Central memory CD8-positive, alpha-beta T cell (primary cell): ENCODE results near the gene DDX39B.
"Not testable (repeated sequence)": the region's sequence is repeated elsewhere in the genome, so short reads cannot be mapped to it uniquely, and the experiment has no call there.

ENCODE experiments used
- ATAC-seq: fragments of 150-1000 bp; cut with Tn5 transposase; replicated peaks from 2 replicates; pipeline ENCODE4 v1.10.0; 2022; ENCODE audit warnings: mild to moderate bottlenecking, moderate FRiP score, moderate number of reproducible peaks; ENCODE audit not compliant: poor library complexity, severe bottlenecking; ENCODE audit errors: extremely low read depth
- DNase-seq, 2 donors: peaks; one replicate each; pipeline ENCODE4 v3.0.0; 2021; ENCODE audit warnings: low spot score in 2 of 2
- H3K27ac Mint-ChIP-seq: one replicate; pipeline ENCODE4 v1.8.0; 2022; ENCODE audit warnings: low read depth, mild to moderate bottlenecking, moderate library complexity, mixed read lengths
- H3K27me3 Mint-ChIP-seq: one replicate; pipeline ENCODE4 v1.8.0; 2022; ENCODE audit warnings: mixed read lengths
- H3K36me3 Mint-ChIP-seq: one replicate; pipeline ENCODE4 v1.8.0; 2022; ENCODE audit warnings: mild to moderate bottlenecking, moderate library complexity, mixed read lengths; ENCODE audit not compliant: insufficient read depth
- H3K4me1 Mint-ChIP-seq: one replicate; pipeline ENCODE4 v1.8.0; 2022; ENCODE audit warnings: mixed read lengths
- H3K4me3 Mint-ChIP-seq: one replicate; pipeline ENCODE4 v1.8.0; 2022; ENCODE audit warnings: mild to moderate bottlenecking, moderate library complexity, mixed read lengths
- H3K9me3 Mint-ChIP-seq: one replicate; pipeline ENCODE4 v1.8.0; 2022; ENCODE audit warnings: mixed read lengths

The DDX39B gene

GRCh38 chr6:31493875-31494694 is 47.7 kb downstream of the DDX39B start:
- H3K27me3 Mint-ChIP-seq, result no peaks in the 10 kb centered on the region
- peak overlapping the region; percentile 54 for H3K27ac Mint-ChIP-seq
- DNase-seq (peak; percentile 56 to 67), ATAC-seq (peak; percentile 42)
- no peaks in the 10 kb centered on the region for H3K9me3 Mint-ChIP-seq
- peak overlapping the region; percentile 62 for H3K4me3 Mint-ChIP-seq
- H3K4me1 Mint-ChIP-seq, result peaks cover 53% of the 10 kb centered on the region
- H3K36me3 Mint-ChIP-seq, result peaks cover 12% of the 10 kb centered on the region

GRCh38 chr6:31493550-31493874 is 48.3 kb downstream of the DDX39B start:
- Mint-ChIP-seq H3K4me3 (peak overlapping the region; percentile 62), H3K27ac (peak overlapping the region; percentile 54), H3K36me3 (peaks cover 12% of the 10 kb centered on the region), H3K4me1 (peaks cover 47% of the 10 kb centered on the region)
- not testable (repeated sequence) for H3K9me3 Mint-ChIP-seq, H3K27me3 Mint-ChIP-seq, DNase-seq, ATAC-seq

- Mint-ChIP-seq H3K27ac (no peak overlapping the region), H3K4me3 (no peak overlapping the region), H3K4me1 (peaks cover 25% of the 10 kb centered on the region), H3K27me3 (no peaks in the 10 kb centered on the region), H3K9me3 (no peaks in the 10 kb centered on the region), H3K36me3 (peaks cover 7% of the 10 kb centered on the region)
- DNase-seq (no peak), ATAC-seq (no peak)
Measured at GRCh38 chr6:31490115-31490873, 51.5 kb downstream of the DDX39B start.

- Mint-ChIP-seq H3K4me3 (no peak overlapping the region), H3K36me3 (peaks cover 5% of the 10 kb centered on the region)
Measured at GRCh38 chr6:31489086-31489485, 52.7 kb downstream of the DDX39B start.

GRCh38 chr6:31487674-31488073 is 54.1 kb downstream of the DDX39B start:
- not testable (repeated sequence) for ATAC-seq, H3K36me3 Mint-ChIP-seq, H3K27ac Mint-ChIP-seq, H3K4me3 Mint-ChIP-seq, H3K27me3 Mint-ChIP-seq, DNase-seq, H3K9me3 Mint-ChIP-seq
- H3K4me1 Mint-ChIP-seq, result peaks cover 11% of the 10 kb centered on the region

More at GRCh38 chr6:31489086-31489485, 52.7 kb downstream of the DDX39B start:
- no peaks in the 10 kb centered on the region for H3K27me3 Mint-ChIP-seq
- H3K27ac Mint-ChIP-seq, result no peak overlapping the region
- DNase-seq (no peak), ATAC-seq (no peak)
- peaks cover 17% of the 10 kb centered on the region for H3K4me1 Mint-ChIP-seq
- no peaks in the 10 kb centered on the region for H3K9me3 Mint-ChIP-seq

- ATAC-seq, H3K9me3 Mint-ChIP-seq, H3K27me3 Mint-ChIP-seq, DNase-seq, H3K4me3 Mint-ChIP-seq, H3K36me3 Mint-ChIP-seq, H3K4me1 Mint-ChIP-seq: not testable (repeated sequence)
- H3K27ac Mint-ChIP-seq, result peak overlapping the region; percentile 87
Measured at GRCh38 chr6:31486065-31486837, 55.6 kb downstream of the DDX39B start.

GRCh38 chr6:31485055-31485454 is 56.7 kb downstream of the DDX39B start:
- DNase-seq (no peak), ATAC-seq (no peak)
- no peaks in the 10 kb centered on the region for H3K9me3 Mint-ChIP-seq
- no peaks in the 10 kb centered on the region for H3K27me3 Mint-ChIP-seq
- H3K36me3 Mint-ChIP-seq, result peaks cover under 1% of the 10 kb centered on the region
- H3K4me3 Mint-ChIP-seq, result no peak overlapping the region
- H3K4me1 Mint-ChIP-seq, result peaks cover 3% of the 10 kb centered on the region
- no peak overlapping the region for H3K27ac Mint-ChIP-seq

- no peak for DNase-seq
- Mint-ChIP-seq H3K36me3 (no peaks in the 10 kb centered on the region), H3K9me3 (no peaks in the 10 kb centered on the region), H3K27ac (no peak overlapping the region), H3K4me3 (no peak overlapping the region), H3K27me3 (no peaks in the 10 kb centered on the region), H3K4me1 (peaks cover 8% of the 10 kb centered on the region)
- no peak for ATAC-seq
Measured at GRCh38 chr6:31483392-31483791, 58.4 kb downstream of the DDX39B start.

- H3K4me1 Mint-ChIP-seq, result peaks cover 13% of the 10 kb centered on the region
- H3K27me3 Mint-ChIP-seq, result no peaks in the 10 kb centered on the region
- H3K27ac Mint-ChIP-seq, result no peak overlapping the region
- H3K9me3 Mint-ChIP-seq, result no peaks in the 10 kb centered on the region
- no peaks in the 10 kb centered on the region for H3K36me3 Mint-ChIP-seq
- DNase-seq, result no peak
- no peak for ATAC-seq
- no peak overlapping the region for H3K4me3 Mint-ChIP-seq
Measured at GRCh38 chr6:31480574-31480973, 61.2 kb downstream of the DDX39B start.
